CD4-positive, alpha-beta T cell (primary cell): ENCODE results near the gene SCO2. TPM values are rescaled to one million over a fixed set of nuclear protein-coding genes. Genes with fewer than 3 reads are reported as not detected.

ENCODE experiments used
- ATAC-seq: fragments of 200-7000 bp; cut with Tn5 transposase; one replicate; pipeline ENCODE4 v1.10.0; 2022; ENCODE audit warnings: mild to moderate bottlenecking; ENCODE audit not compliant: poor library complexity
- CTCF ChIA-PET: fragments of 350-600 bp; sonication (Branson Sonifier 250); formaldehyde crosslinking; loops from one replicate; lab custom pipeline; 2021; ENCODE audit warnings: antibody characterized with exemption, inconsistent platforms; lab: Charles Lee
- POLR2A ChIA-PET: fragments of 350-600 bp; sonication (Branson Sonifier 250); formaldehyde crosslinking; loops from one replicate; lab custom pipeline; 2021; ENCODE audit warnings: antibody characterized with exemption, inconsistent platforms; lab: Charles Lee
- DNase-seq, 14 experiments: peaks; one replicate each; pipeline ENCODE4 v3.0.0-alpha.2; 2013 to 2020; ENCODE audit warnings: mixed read lengths in 2 of 14
- H3K27ac ChIP-seq, 2 donors: one replicate each; pipeline versions ENCODE4 v1.5.1 to v1.7.0; 2013; ENCODE audit warnings: low read length in 2 of 2, low read depth in 1 of 2, mild to moderate bottlenecking in 1 of 2
- H3K27me3 ChIP-seq, 2 experiments: 1 replicate in 1 of 2; 2 replicates in 1 of 2; pipeline versions ENCODE4 v1.6.1 to v1.7.0; 2013; ENCODE audit warnings: low read length in 2 of 2, control low read depth in 1 of 2, mild to moderate bottlenecking in 1 of 2, moderate library complexity in 1 of 2; ENCODE audit not compliant: insufficient read depth in 2 of 2, control insufficient read depth in 1 of 2
- H3K36me3 ChIP-seq: one replicate; pipeline ENCODE4 v1.6.1; 2013; ENCODE audit warnings: low read length, control low read depth; ENCODE audit not compliant: insufficient read depth
- H3K4me1 ChIP-seq: one replicate; pipeline ENCODE4 v1.6.1; 2013; ENCODE audit warnings: low read length, control low read depth; ENCODE audit not compliant: insufficient read depth
- H3K4me3 ChIP-seq: one replicate; pipeline ENCODE4 v1.5.1; 2013; ENCODE audit warnings: mild to moderate bottlenecking, low read length, moderate library complexity
- H3K9me3 ChIP-seq, 2 experiments: 1 replicate in 1 of 2; 2 replicates in 1 of 2; pipeline versions ENCODE4 v1.6.1 to v1.7.0; 2013; ENCODE audit warnings: low read length in 2 of 2, mild to moderate bottlenecking in 2 of 2, control low read depth in 1 of 2, moderate library complexity in 1 of 2; ENCODE audit not compliant: control insufficient read depth in 1 of 2, insufficient read depth in 1 of 2
- H3K27ac Mint-ChIP-seq: one replicate; pipeline ENCODE4 v1.8.0; 2020; ENCODE audit warnings: mixed read lengths
- H3K27me3 Mint-ChIP-seq: one replicate; pipeline ENCODE4 v1.8.0; 2021; ENCODE audit warnings: mixed read lengths
- H3K36me3 Mint-ChIP-seq: one replicate; pipeline ENCODE4 v1.8.0; 2021; ENCODE audit warnings: low read depth, mixed read lengths
- H3K4me1 Mint-ChIP-seq: one replicate; pipeline ENCODE4 v1.8.0; 2021; ENCODE audit warnings: low read depth, mixed read lengths
- H3K4me3 Mint-ChIP-seq: one replicate; pipeline ENCODE4 v1.8.0; 2020; ENCODE audit warnings: mild to moderate bottlenecking, mixed read lengths
- H3K9me3 Mint-ChIP-seq: one replicate; pipeline ENCODE4 v1.8.0; 2020; ENCODE audit warnings: mixed read lengths
- intact Hi-C, 2 experiments: fragments of 100-400 bp; cut with DNase I in 1 of 2; cut with micrococcal nuclease in 1 of 2; formaldehyde crosslinking; loops; one replicate each; pipeline versions ENCODE4 v1.15.1 to v1.9.0; 2023 to 2025; cut with DNase I, micrococcal nuclease
- total RNA-seq, 174 experiments: library from RNA in 2 of 174; stranded (reverse) in 2 of 174; gene quantifications; one replicate each; pipeline ENCODE4 v1.2.3 and lab custom pipeline; 2021 to 2026
- TF ChIP-seq, protein P1 (sequence below): fragments of 200-600 bp; IDR thresholded peaks from one replicate; pipeline ENCODE4 v1.8.0; 2022; ENCODE audit warnings: antibody characterized with exemption, mild to moderate bottlenecking

SCO2 gene
- total RNA-seq, 2 experiments from 2014 or later: 0.61 to 5.6 TPM

DNA sequence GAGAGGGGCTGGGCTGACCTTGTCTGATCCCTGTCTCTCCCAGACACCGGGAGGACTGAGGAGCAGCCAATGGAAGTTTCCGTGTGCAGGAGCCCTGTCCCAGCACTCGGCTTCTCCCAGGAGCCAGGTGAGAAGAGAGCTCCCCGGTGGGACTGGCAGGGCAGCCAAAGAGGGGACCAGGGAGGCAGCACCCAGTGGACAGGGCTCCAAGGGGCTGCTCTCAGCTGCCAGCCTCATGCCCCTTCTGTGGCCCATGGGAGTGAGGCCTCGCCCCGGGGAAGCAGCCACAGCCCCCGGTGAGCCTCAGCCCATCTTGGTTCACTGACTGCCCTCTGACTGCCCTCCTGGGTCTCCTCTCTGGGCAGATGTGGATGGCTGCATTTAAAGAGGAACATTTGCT, 6.8 kb downstream of the SCO2 start:
- TF ChIP-seq, protein P1, sequence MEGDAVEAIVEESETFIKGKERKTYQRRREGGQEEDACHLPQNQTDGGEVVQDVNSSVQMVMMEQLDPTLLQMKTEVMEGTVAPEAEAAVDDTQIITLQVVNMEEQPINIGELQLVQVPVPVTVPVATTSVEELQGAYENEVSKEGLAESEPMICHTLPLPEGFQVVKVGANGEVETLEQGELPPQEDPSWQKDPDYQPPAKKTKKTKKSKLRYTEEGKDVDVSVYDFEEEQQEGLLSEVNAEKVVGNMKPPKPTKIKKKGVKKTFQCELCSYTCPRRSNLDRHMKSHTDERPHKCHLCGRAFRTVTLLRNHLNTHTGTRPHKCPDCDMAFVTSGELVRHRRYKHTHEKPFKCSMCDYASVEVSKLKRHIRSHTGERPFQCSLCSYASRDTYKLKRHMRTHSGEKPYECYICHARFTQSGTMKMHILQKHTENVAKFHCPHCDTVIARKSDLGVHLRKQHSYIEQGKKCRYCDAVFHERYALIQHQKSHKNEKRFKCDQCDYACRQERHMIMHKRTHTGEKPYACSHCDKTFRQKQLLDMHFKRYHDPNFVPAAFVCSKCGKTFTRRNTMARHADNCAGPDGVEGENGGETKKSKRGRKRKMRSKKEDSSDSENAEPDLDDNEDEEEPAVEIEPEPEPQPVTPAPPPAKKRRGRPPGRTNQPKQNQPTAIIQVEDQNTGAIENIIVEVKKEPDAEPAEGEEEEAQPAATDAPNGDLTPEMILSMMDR: no peak
- POLR2A ChIA-PET: interaction anchor here (1.0 kb wide), 1 partner anchor 11 kb away, joined by 5 read pairs; the partner anchor contains the start of genes LMF2 and NCAPH2
- Mint-ChIP-seq H3K4me3 (no peak overlapping the region), H3K27me3 (no peaks in the 10 kb centered on the region), H3K4me1 (peaks cover 7% of the 10 kb centered on the region), H3K27ac (no peak overlapping the region), H3K36me3 (peaks cover 71% of the 10 kb centered on the region), H3K9me3 (no peaks in the 10 kb centered on the region)
- Histone ChIP-seq H3K4me3 (no peak overlapping the region), H3K36me3 (peaks cover 69% of the 10 kb centered on the region), H3K4me1 (peaks cover 2% of the 10 kb centered on the region), H3K27ac (no peak overlapping the region), H3K9me3 (no peaks in the 10 kb centered on the region), H3K27me3 (no peaks in the 10 kb centered on the region)
- intact Hi-C loops: no loop called here
- ATAC-seq (no peak), DNase-seq (no peak)
- CTCF ChIA-PET: interaction anchor here (0.6 kb wide), 1 partner anchor 143 kb away, joined by 4 read pairs; no protein-coding TSS in a partner anchor

DNA sequence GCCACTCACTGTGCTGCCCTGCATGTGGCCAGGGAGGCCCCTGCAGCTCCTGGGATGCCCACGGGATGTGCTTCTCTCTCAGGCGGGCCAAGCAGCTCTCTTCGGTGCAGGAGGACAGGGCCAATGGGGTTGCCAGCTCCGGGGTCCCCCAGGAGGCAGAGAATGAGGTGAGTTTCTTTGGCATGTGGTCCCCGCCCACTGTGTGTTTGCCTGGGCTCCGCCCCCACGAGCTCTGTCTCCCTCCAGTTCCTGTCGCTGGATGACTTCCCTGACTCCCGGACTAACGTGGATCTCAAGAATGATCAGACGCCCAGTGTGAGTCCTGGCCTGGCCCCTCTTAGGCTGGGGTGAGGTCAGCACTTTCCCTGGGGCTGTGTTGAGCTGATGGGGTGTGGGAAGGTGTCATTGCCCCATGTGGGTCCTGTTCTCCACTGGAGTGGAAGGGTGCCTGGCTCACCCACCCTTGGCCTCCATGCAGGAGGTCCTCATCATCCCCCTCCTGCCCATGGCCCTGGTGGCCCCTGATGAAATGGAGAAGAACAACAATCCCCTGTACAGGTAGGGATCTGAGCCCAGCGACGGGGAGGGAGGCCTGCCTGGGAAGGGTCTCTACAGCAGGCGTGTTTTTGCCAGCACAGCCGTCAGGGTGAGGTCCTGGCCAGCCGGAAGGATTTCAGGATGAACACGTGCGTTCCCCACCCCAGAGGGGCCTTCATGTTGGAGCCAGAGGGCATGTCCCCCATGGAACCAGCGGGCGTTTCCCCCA, 7.7 kb downstream of the SCO2 start:
- Mint-ChIP-seq H3K27ac (no peak overlapping the region), H3K9me3 (no peaks in the 10 kb centered on the region), H3K36me3 (peaks cover 65% of the 10 kb centered on the region), H3K27me3 (no peaks in the 10 kb centered on the region), H3K4me3 (no peak overlapping the region), H3K4me1 (peaks cover 7% of the 10 kb centered on the region)
- no peak for ATAC-seq
- Histone ChIP-seq H3K27me3 (no peaks in the 10 kb centered on the region), H3K4me3 (no peak overlapping the region), H3K27ac (no peak overlapping the region), H3K36me3 (peaks cover 64% of the 10 kb centered on the region), H3K4me1 (peaks cover 2% of the 10 kb centered on the region), H3K9me3 (no peaks in the 10 kb centered on the region)
- POLR2A ChIA-PET: interaction anchor here (1.1 to 1.3 kb wide), 2 partner anchors 8 to 9 kb away, joined by 5 to 6 read pairs; partner anchors contain the start of genes LMF2, NCAPH2 and SCO2
- CTCF ChIA-PET: interaction anchor here (0.8 kb wide), 1 partner anchor 8 kb away, joined by 3 read pairs; no protein-coding TSS in a partner anchor
- TF ChIP-seq, protein P1: no peak
- intact Hi-C loops: no loop called here
- DNase-seq: no peak

DNA sequence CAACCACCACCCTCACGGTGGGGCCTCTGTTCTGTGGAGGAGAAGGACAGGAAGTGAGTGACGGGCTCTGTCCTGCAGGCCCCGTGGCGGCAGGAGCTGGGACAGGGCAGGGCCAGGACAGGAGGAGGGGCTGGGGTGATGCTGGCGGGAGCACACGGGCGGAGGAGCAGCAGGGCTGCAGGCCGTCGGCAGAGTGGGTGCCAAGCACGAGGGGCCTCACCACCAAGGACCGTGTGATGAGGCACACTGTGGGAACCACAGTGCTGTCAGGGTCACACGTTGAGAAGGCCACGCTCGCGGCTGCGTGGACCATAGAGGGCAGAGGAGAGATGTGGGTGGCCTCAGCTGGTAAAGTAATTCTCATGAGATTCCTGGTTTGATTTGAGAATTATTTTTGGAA, 8.5 kb downstream of the SCO2 start:
- Mint-ChIP-seq H3K9me3 (no peaks in the 10 kb centered on the region), H3K36me3 (peaks cover 67% of the 10 kb centered on the region), H3K27me3 (no peaks in the 10 kb centered on the region), H3K27ac (no peak overlapping the region), H3K4me1 (peaks cover 7% of the 10 kb centered on the region), H3K4me3 (no peak overlapping the region)
- Histone ChIP-seq H3K4me1 (peaks cover 2% of the 10 kb centered on the region), H3K27me3 (no peaks in the 10 kb centered on the region), H3K27ac (no peak overlapping the region), H3K36me3 (peaks cover 60% of the 10 kb centered on the region), H3K4me3 (no peak overlapping the region), H3K9me3 (no peaks in the 10 kb centered on the region)
- TF ChIP-seq, protein P1: no peak
- ATAC-seq (no peak), DNase-seq (no peak)
- intact Hi-C loops: no loop called here
- ChIA-PET CTCF (interaction anchor here (0.8 kb wide), 1 partner anchor 9 kb away, joined by 3 read pairs; no protein-coding TSS in a partner anchor), POLR2A (interaction anchor here (1.1 to 1.3 kb wide), 2 partner anchors 9 kb away, joined by 5 to 6 read pairs; partner anchors contain the start of genes LMF2, NCAPH2 and SCO2)
